ENCODE results near the gene FBP1. TPM values are rescaled to one million over a fixed set of nuclear protein-coding genes. Genes with fewer than 3 reads are reported as not detected.

Gene FBP1
- total RNA-seq, 4 donors from 2014 or later, result 21.3 to 55.7 (median 44.6) TPM

DNA sequence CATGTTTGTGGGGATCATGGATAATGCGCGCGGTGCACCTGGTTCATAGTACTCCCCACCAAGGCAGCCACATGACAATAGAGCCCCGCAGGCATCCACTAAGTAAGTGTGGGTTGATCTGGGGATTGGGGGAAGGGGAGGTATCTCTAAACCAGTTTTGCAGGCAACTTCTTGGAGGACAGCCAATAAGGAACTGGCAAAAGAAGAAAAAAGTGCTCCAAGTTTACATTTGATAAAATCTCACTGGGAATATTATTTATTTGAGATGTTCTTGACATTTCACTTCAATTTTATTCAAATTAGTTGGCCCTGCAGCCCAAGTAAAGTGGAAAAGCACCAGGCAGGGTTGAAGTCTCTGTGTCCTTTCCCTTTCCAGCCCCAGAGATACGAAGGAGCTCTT lies 8.5 kb downstream of the FBP1 start:
- 67 to 76% methylated on average over 5 of the region's 5 CpGs for WGBS, 2 donors (ENCODE audit: low coverage in 1 of 2)
- peak overlapping the region in 3 of 4 donors; percentile 22 to 51 (median 23) for H3K27ac ChIP-seq
- in situ Hi-C loops (cut with MboI; ENCODE audit: low pct_ligation_motif_present in 1 of 4, low pct_unique_long_range_greater_than_20kb in 1 of 4, low sequenced_read_pairs in 3 of 4), result no loop called here

GRCh38 chr9:94630281-94630680 lies 9.0 kb downstream of the FBP1 start:
- 68 to 80% methylated on average over 1 to 3 of the region's 3 CpGs for WGBS, 2 donors (ENCODE audit: low coverage in 1 of 2)
- Histone ChIP-seq H3K4me1 (peaks cover 3 to 25% (median 11%) of the 10 kb centered on the region in 4 donors), H3K27ac (peak overlapping the region in 1 of 4 donors; percentile 51), H3K27me3 (no peaks in the 10 kb centered on the region), H3K9me3 (no peaks in the 10 kb centered on the region), H3K36me3 (no peaks in the 10 kb centered on the region), H3K4me3 (no peak overlapping the region)
- in situ Hi-C loops (cut with MboI; ENCODE audit: low pct_ligation_motif_present in 1 of 4, low pct_unique_long_range_greater_than_20kb in 1 of 4, low sequenced_read_pairs in 3 of 4) (no loop called here), intact Hi-C loops (cut with DNase I; ENCODE audit: low total_unique reads) (no loop called here)
- no peak for TF ChIP-seq POLR2A (IDR thresholded peaks at IDR 0.05)
- TF ChIP-seq EP300 (IDR thresholded peaks at IDR 0.05; ENCODE audit: low read depth), result no peak
- no peak for TF ChIP-seq CTCF (IDR thresholded peaks at IDR 0.05)
- TF ChIP-seq POLR2AphosphoS5 (IDR thresholded peaks at IDR 0.05), result no peak
- no peak for DNase-seq

More for the DNA sequence above, 8.5 kb downstream of the FBP1 start:
- TF ChIP-seq CTCF (IDR thresholded peaks at IDR 0.05) (no peak), POLR2A (IDR thresholded peaks at IDR 0.05) (no peak), EP300 (IDR thresholded peaks at IDR 0.05; ENCODE audit: low read depth) (no peak), POLR2AphosphoS5 (IDR thresholded peaks at IDR 0.05) (no peak)
- no peak for DNase-seq
- intact Hi-C loops (cut with DNase I; ENCODE audit: low total_unique reads), result no loop called here
- H3K9me3 ChIP-seq, result no peaks in the 10 kb centered on the region
- H3K36me3 ChIP-seq, result no peaks in the 10 kb centered on the region
- no peak overlapping the region for H3K4me3 ChIP-seq
- no peaks in the 10 kb centered on the region for H3K27me3 ChIP-seq
- peaks cover 3 to 25% (median 11%) of the 10 kb centered on the region in 4 donors for H3K4me1 ChIP-seq

- Histone ChIP-seq H3K36me3 (no peaks in the 10 kb centered on the region), H3K27ac (no peak overlapping the region), H3K4me1 (peaks cover 0 to 23% (median 10%) of the 10 kb centered on the region in 4 donors), H3K4me3 (no peak overlapping the region), H3K27me3 (no peaks in the 10 kb centered on the region), H3K9me3 (no peaks in the 10 kb centered on the region)
- in situ Hi-C loops (cut with MboI; ENCODE audit: low pct_ligation_motif_present in 1 of 4, low pct_unique_long_range_greater_than_20kb in 1 of 4, low sequenced_read_pairs in 3 of 4) (no loop called here), intact Hi-C loops (cut with DNase I; ENCODE audit: low total_unique reads) (no loop called here)
- WGBS, 2 donors (ENCODE audit: low coverage in 1 of 2), result 88 to 100% methylated on average over 1 to 6 of the region's 6 CpGs
- TF ChIP-seq POLR2AphosphoS5 (IDR thresholded peaks at IDR 0.05) (no peak), EP300 (IDR thresholded peaks at IDR 0.05; ENCODE audit: low read depth) (no peak), CTCF (IDR thresholded peaks at IDR 0.05) (no peak), POLR2A (IDR thresholded peaks at IDR 0.05) (no peak)
- no peak for DNase-seq
Measured at GRCh38 chr9:94627287-94627686, 12.0 kb downstream of the FBP1 start.

GRCh38 chr9:94625835-94626234 lies 13.5 kb downstream of the FBP1 start:
- in situ Hi-C loops (cut with MboI; ENCODE audit: low pct_ligation_motif_present in 1 of 4, low pct_unique_long_range_greater_than_20kb in 1 of 4, low sequenced_read_pairs in 3 of 4), result no loop called here
- WGBS, 2 donors (ENCODE audit: low coverage in 1 of 2), result 74 to 100% methylated on average over 1 to 12 of the region's 12 CpGs
- no peaks in the 10 kb centered on the region for H3K27me3 ChIP-seq

More at GRCh38 chr9:94625835-94626234, 13.5 kb downstream of the FBP1 start:
- H3K9me3 ChIP-seq, result no peaks in the 10 kb centered on the region
- no peak overlapping the region for H3K27ac ChIP-seq
- H3K4me3 ChIP-seq, result no peak overlapping the region
- no peaks in the 10 kb centered on the region for H3K36me3 ChIP-seq
- no peak for DNase-seq
- peaks cover 0 to 8% (median 1%) of the 10 kb centered on the region in 4 donors for H3K4me1 ChIP-seq
- TF ChIP-seq POLR2A (IDR thresholded peaks at IDR 0.05) (no peak), POLR2AphosphoS5 (IDR thresholded peaks at IDR 0.05) (no peak), CTCF (IDR thresholded peaks at IDR 0.05) (no peak), EP300 (IDR thresholded peaks at IDR 0.05; ENCODE audit: low read depth) (no peak)
- intact Hi-C loops (cut with DNase I; ENCODE audit: low total_unique reads), result no loop called here
